DOHH2 (cell line): Measurements from ENCODE around the gene ROM1.

Source experiments
- EZH2phosphoT487 ChIP-seq: fragments of 200-600 bp; sonication (generic); IDR thresholded peaks from 2 replicates; pipeline ENCODE4 v1.6.1; 2017; ENCODE audit warnings: borderline replicate concordance, mild to moderate bottlenecking, antibody characterized with exemption, low read length, moderate library complexity, mixed read lengths
- TF ChIP-seq, protein P1 (sequence below): fragments of 200-600 bp; sonication (generic); IDR thresholded peaks from one replicate; pipeline ENCODE4 v1.5.1; 2014; ENCODE audit warnings: antibody characterized with exemption, mild to moderate bottlenecking, low read depth, low read length; ENCODE audit not compliant: poor library complexity, severe bottlenecking

DNA sequence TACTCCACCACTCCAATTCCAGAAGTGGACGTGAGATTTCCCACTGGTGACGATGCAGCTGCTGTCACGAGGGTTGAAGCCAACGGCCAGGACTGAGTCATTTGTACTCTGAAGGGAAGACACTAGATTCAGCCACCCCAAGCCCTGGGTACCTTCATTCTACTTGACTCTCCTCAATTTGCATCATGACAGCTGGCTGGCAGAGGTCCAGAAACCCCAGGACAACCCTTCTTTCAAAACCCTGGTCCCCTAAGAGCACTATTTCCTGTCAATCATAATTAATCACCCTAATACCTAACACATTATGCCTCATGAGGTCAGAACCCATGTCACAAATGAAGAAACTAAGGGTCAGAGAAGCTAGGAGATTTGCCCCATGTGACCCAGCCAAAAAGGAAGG is 5.3 kb upstream of the ROM1 start:
- TF ChIP-seq, protein P1, sequence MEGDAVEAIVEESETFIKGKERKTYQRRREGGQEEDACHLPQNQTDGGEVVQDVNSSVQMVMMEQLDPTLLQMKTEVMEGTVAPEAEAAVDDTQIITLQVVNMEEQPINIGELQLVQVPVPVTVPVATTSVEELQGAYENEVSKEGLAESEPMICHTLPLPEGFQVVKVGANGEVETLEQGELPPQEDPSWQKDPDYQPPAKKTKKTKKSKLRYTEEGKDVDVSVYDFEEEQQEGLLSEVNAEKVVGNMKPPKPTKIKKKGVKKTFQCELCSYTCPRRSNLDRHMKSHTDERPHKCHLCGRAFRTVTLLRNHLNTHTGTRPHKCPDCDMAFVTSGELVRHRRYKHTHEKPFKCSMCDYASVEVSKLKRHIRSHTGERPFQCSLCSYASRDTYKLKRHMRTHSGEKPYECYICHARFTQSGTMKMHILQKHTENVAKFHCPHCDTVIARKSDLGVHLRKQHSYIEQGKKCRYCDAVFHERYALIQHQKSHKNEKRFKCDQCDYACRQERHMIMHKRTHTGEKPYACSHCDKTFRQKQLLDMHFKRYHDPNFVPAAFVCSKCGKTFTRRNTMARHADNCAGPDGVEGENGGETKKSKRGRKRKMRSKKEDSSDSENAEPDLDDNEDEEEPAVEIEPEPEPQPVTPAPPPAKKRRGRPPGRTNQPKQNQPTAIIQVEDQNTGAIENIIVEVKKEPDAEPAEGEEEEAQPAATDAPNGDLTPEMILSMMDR = no peak
- no peak for TF ChIP-seq EZH2phosphoT487
